ENCODE measurements around the gene BOD1L2. TPM values are rescaled to one million over a fixed set of nuclear protein-coding genes. Genes with fewer than 3 reads are reported as not detected.

BOD1L2 gene
- total RNA-seq, 2 experiments from 2014 or later, result not detected

DNA sequence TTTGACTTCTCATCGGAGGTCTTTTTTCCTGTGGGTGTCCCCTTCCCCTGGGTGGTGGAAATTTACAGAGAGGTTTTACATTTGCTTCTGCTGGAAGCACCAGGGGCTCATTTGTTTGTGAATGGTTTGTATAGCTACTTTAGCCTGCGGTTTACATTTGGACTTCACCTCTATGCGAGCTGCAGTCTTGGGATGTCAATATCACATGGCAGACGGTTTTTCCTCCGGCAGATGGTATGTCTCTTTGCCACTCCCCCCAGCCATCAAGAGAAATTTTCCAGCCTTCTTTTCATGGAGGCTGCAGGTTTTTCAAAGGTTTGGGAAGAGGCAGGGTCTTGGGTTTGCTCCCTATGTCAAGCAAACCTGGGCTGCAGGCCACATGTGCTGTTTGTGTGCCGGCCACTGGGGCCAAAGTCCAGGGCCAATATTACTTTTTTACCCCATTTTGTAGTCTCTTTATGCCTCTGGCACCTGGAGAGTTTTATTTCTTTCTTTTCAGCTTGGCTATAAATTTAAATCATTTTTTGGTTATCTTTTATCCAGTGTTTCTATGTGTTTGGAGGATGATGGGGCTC, 23.9 kb upstream of the BOD1L2 start:
- intact Hi-C loops (cut with DNase I, micrococcal nuclease), result no loop called here
- H3K4me1 Mint-ChIP-seq (ENCODE audit: low read depth), result no peaks in the 10 kb centered on the region
- no peak overlapping the region for H3K27ac ChIP-seq (ENCODE audit: low read depth in 1 of 2, low read length in 2 of 2)
- H3K4me3 ChIP-seq (ENCODE audit: low read length), result no peak overlapping the region
- ChIA-PET CTCF (no interaction called here), POLR2A (no interaction called here)
- TF ChIP-seq, protein P1, sequence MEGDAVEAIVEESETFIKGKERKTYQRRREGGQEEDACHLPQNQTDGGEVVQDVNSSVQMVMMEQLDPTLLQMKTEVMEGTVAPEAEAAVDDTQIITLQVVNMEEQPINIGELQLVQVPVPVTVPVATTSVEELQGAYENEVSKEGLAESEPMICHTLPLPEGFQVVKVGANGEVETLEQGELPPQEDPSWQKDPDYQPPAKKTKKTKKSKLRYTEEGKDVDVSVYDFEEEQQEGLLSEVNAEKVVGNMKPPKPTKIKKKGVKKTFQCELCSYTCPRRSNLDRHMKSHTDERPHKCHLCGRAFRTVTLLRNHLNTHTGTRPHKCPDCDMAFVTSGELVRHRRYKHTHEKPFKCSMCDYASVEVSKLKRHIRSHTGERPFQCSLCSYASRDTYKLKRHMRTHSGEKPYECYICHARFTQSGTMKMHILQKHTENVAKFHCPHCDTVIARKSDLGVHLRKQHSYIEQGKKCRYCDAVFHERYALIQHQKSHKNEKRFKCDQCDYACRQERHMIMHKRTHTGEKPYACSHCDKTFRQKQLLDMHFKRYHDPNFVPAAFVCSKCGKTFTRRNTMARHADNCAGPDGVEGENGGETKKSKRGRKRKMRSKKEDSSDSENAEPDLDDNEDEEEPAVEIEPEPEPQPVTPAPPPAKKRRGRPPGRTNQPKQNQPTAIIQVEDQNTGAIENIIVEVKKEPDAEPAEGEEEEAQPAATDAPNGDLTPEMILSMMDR (IDR thresholded peaks at IDR 0.05), result no peak
- no peaks in the 10 kb centered on the region for H3K36me3 Mint-ChIP-seq (ENCODE audit: low read depth)
- no peaks in the 10 kb centered on the region for H3K4me1 ChIP-seq (ENCODE audit: insufficient read depth, low read length)
- H3K9me3 ChIP-seq (ENCODE audit: control insufficient read depth in 1 of 2, insufficient read depth in 1 of 2, low read length in 2 of 2), result peaks cover 0 to 7% of the 10 kb centered on the region in 2 experiments
- peaks cover 8 to 15% of the 10 kb centered on the region in 2 experiments for H3K27me3 ChIP-seq (ENCODE audit: control insufficient read depth in 1 of 2, insufficient read depth in 2 of 2, low read length in 2 of 2)
- H3K9me3 Mint-ChIP-seq, result no peaks in the 10 kb centered on the region
- peaks cover 62% of the 10 kb centered on the region for H3K27me3 Mint-ChIP-seq
- no peak overlapping the region for H3K4me3 Mint-ChIP-seq
- H3K27ac Mint-ChIP-seq, result no peak overlapping the region
- no peaks in the 10 kb centered on the region for H3K36me3 ChIP-seq (ENCODE audit: insufficient read depth, low read length)
- ATAC-seq (ENCODE audit: poor library complexity) (no peak), DNase-seq (no peak)

DNA sequence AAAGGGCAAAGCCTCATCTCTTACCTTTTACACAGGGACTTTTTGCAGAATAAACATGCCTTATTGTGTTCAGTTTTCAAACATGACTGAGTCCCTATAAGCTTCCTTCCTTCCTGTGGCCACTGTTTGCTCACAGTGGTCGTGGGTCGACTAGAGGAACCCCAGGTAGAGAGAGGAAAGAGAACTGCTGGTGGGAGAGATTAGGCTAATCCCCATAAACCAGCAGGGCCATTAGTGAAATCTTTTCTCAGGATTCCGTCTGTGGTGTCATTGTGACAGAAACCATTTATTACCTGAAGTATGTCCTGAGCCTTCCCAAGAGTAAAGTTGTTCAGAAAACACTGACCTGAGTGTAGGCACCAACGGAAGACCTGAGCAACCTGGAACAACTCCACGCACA, 21.3 kb upstream of the BOD1L2 start:
- intact Hi-C loops (cut with DNase I, micrococcal nuclease), result no loop called here
- H3K4me1 Mint-ChIP-seq (ENCODE audit: low read depth), result no peaks in the 10 kb centered on the region
- no peak overlapping the region for H3K4me3 Mint-ChIP-seq
- H3K36me3 ChIP-seq (ENCODE audit: insufficient read depth, low read length), result no peaks in the 10 kb centered on the region
- H3K27ac ChIP-seq (ENCODE audit: low read depth in 1 of 2, low read length in 2 of 2), result no peak overlapping the region
- H3K4me1 ChIP-seq (ENCODE audit: insufficient read depth, low read length), result no peaks in the 10 kb centered on the region
- no peaks in the 10 kb centered on the region for H3K9me3 Mint-ChIP-seq
- no peak overlapping the region for H3K4me3 ChIP-seq (ENCODE audit: low read length)
- peaks cover 8 to 15% of the 10 kb centered on the region in 2 experiments for H3K27me3 ChIP-seq (ENCODE audit: control insufficient read depth in 1 of 2, insufficient read depth in 2 of 2, low read length in 2 of 2)
- ChIA-PET POLR2A (no interaction called here), CTCF (no interaction called here)
- no peak overlapping the region for H3K27ac Mint-ChIP-seq
- TF ChIP-seq, protein P1 (IDR thresholded peaks at IDR 0.05), result no peak
- no peak for DNase-seq
- H3K27me3 Mint-ChIP-seq, result peaks cover 73% of the 10 kb centered on the region
- H3K36me3 Mint-ChIP-seq (ENCODE audit: low read depth), result no peaks in the 10 kb centered on the region
- ATAC-seq (ENCODE audit: poor library complexity), result no peak
- H3K9me3 ChIP-seq (ENCODE audit: control insufficient read depth in 1 of 2, insufficient read depth in 1 of 2, low read length in 2 of 2), result peaks cover 0 to 7% of the 10 kb centered on the region in 2 experiments

DNA sequence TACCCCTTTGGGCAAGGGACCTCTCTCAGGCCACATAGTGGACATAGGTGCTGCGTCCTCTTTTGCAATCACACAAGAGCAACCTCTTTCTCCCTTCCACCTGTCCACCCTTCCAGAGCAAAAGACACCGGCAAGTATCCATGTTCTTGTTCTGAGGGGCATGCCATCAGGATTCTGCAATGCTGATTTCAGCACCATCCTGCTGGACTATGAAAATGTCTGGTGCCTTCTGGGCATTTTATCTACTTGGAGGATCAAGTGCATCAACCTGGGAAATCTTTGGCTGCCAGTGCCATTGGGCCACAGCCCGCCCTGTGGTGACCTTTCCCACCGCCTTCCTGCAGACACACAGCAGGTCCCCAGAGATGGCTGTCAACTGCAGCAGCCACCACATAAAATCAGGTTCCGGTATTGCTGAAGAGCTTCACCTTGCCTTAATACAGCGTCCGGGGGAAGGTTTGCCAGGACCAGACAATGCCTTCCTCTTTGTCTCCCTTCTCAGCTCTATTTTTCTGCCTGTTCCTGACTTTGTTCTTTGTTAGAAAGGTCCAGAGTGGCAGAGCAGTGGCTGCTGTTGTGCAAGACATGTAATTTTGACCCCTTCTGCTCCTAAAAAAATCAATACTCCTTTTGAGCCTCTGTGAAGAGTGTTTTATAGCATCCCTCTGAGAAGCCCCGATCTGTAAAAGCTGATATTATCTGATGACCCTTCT, 18.5 kb upstream of the BOD1L2 start:
- no peak for ATAC-seq (ENCODE audit: poor library complexity)
- Mint-ChIP-seq H3K4me1 (ENCODE audit: low read depth) (no peaks in the 10 kb centered on the region), H3K9me3 (no peaks in the 10 kb centered on the region), H3K27ac (no peak overlapping the region), H3K27me3 (peaks cover 57% of the 10 kb centered on the region), H3K36me3 (ENCODE audit: low read depth) (no peaks in the 10 kb centered on the region), H3K4me3 (no peak overlapping the region)
- CTCF ChIA-PET, result no interaction called here
- intact Hi-C loops (cut with DNase I, micrococcal nuclease), result no loop called here
- TF ChIP-seq, protein P1 (IDR thresholded peaks at IDR 0.05), result no peak
- Histone ChIP-seq H3K9me3 (ENCODE audit: control insufficient read depth in 1 of 2, insufficient read depth in 1 of 2, low read length in 2 of 2) (no peaks in the 10 kb centered on the region), H3K27me3 (ENCODE audit: control insufficient read depth in 1 of 2, insufficient read depth in 2 of 2, low read length in 2 of 2) (peaks cover 4 to 6% of the 10 kb centered on the region in 2 experiments), H3K4me1 (ENCODE audit: insufficient read depth, low read length) (no peaks in the 10 kb centered on the region), H3K4me3 (ENCODE audit: low read length) (no peak overlapping the region), H3K27ac (ENCODE audit: low read depth in 1 of 2, low read length in 2 of 2) (no peak overlapping the region), H3K36me3 (ENCODE audit: insufficient read depth, low read length) (no peaks in the 10 kb centered on the region)
- POLR2A ChIA-PET, result no interaction called here
- DNase-seq, result no peak
